H1 (cell line): Measurements from ENCODE around the gene IFNL4. TPM values are rescaled to one million over a fixed set of nuclear protein-coding genes. Genes with fewer than 3 reads are reported as not detected.
"Not testable (repeated sequence)": the region's sequence is repeated elsewhere in the genome, so short reads cannot be mapped to it uniquely, and the experiment has no call there.

Source experiments
- CTCF ChIA-PET: fragments of 300-600 bp; sonication (Branson Sonifier 250); formaldehyde crosslinking; loops from one replicate; lab custom pipeline; 2021; ENCODE audit not compliant: partially characterized antibody; lab: Charles Lee
- POLR2A ChIA-PET: fragments of 300-600 bp; sonication (Branson Sonifier 250); formaldehyde crosslinking; loops from one replicate; lab custom pipeline; 2021; ENCODE audit warnings: inconsistent platforms; ENCODE audit not compliant: partially characterized antibody; lab: Charles Lee
- DNase-seq, 2 experiments: peaks; one replicate each; pipeline versions ENCODE4 v3.0.0 to v3.0.0-alpha.2; 2010 to 2022; ENCODE audit warnings: low spot score in 2 of 2, low read depth in 1 of 2, mixed read lengths in 1 of 2
- FAIRE-seq: peaks from 2 replicates; lab custom pipeline; 2011; peaks lifted over from hg19 to GRCh38; lab: Jason Lieb, UNC
- H2AFZ ChIP-seq: 2 replicates; pipeline ENCODE4 v1.8.1; 2012; ENCODE audit warnings: low read length, inconsistent platforms
- H2AK5ac ChIP-seq: 2 replicates; pipeline ENCODE4 v1.6.1; 2013; ENCODE audit warnings: low read depth, low read length
- H2BK120ac ChIP-seq: replicated peaks from 2 replicates; pipeline ENCODE3; 2013; ENCODE audit warnings: low read depth, low read length, inconsistent platforms
- H2BK12ac ChIP-seq: 2 replicates; pipeline ENCODE4 v1.6.1; 2013; ENCODE audit warnings: low read depth, low read length
- H2BK15ac ChIP-seq: 2 replicates; pipeline ENCODE4 v1.6.1; 2013; ENCODE audit warnings: low read length
- H2BK20ac ChIP-seq: 2 replicates; pipeline ENCODE4 v1.6.1; 2013; ENCODE audit warnings: low read length
- H2BK5ac ChIP-seq: 2 replicates; pipeline ENCODE4 v1.6.1; 2013; ENCODE audit warnings: low read depth, low read length
- H3K14ac ChIP-seq: 2 replicates; pipeline ENCODE4 v1.6.1; 2013; ENCODE audit warnings: inconsistent platforms; ENCODE audit not compliant: insufficient read length
- H3K18ac ChIP-seq: 2 replicates; pipeline ENCODE4 v1.6.1; 2013; ENCODE audit warnings: low read length; ENCODE audit errors: extremely low read depth
- H3K23ac ChIP-seq: 2 replicates; pipeline ENCODE4 v1.6.1; 2013; ENCODE audit warnings: inconsistent platforms; ENCODE audit not compliant: insufficient read length
- H3K23me2 ChIP-seq: 2 replicates; pipeline ENCODE4 v1.6.1; 2013; ENCODE audit warnings: low read depth, low read length
- H3K27ac ChIP-seq: 2 replicates; pipeline ENCODE4 v1.6.1; 2011; ENCODE audit warnings: low read depth, low read length, inconsistent platforms
- H3K27me3 ChIP-seq, 4 experiments: replicated peaks in 1 of 4; 1 replicate in 1 of 4; 2 replicates in 3 of 4; pipeline versions ENCODE4 v1.6.1 to v1.8.1; 2011 to 2013; ENCODE audit warnings: low read length in 3 of 4, mild to moderate bottlenecking in 3 of 4, inconsistent platforms in 2 of 4, mixed read lengths in 2 of 4, moderate library complexity in 1 of 4; ENCODE audit not compliant: control insufficient read depth in 3 of 4, insufficient read depth in 3 of 4; ENCODE audit errors: extremely low read depth in 1 of 4
- H3K36me3 ChIP-seq, 4 experiments: 2 replicates each; pipeline versions ENCODE4 v1.6.1 to v1.8.1; 2011 to 2013; ENCODE audit warnings: mild to moderate bottlenecking in 4 of 4, low read length in 3 of 4, moderate library complexity in 2 of 4, control low read depth in 1 of 4, inconsistent platforms in 1 of 4; ENCODE audit not compliant: insufficient read depth in 4 of 4, control insufficient read depth in 2 of 4
- H3K4ac ChIP-seq: replicated peaks from 2 replicates; pipeline ENCODE3; 2013; ENCODE audit warnings: low read length, low read depth, mixed read lengths, inconsistent platforms; ENCODE audit not compliant: insufficient read length
- H3K4me1 ChIP-seq, 4 experiments: replicated peaks in 1 of 4; 1 replicate in 1 of 4; 2 replicates in 3 of 4; pipeline versions ENCODE4 v1.6.1 to v1.8.1; 2011 to 2013; ENCODE audit warnings: low read length in 3 of 4, inconsistent platforms in 2 of 4, mixed read lengths in 1 of 4; ENCODE audit not compliant: insufficient read depth in 4 of 4, control insufficient read depth in 3 of 4
- H3K4me2 ChIP-seq, 2 experiments: 2 replicates each; pipeline versions ENCODE4 v1.6.1 to v1.8.1; 2011 to 2013; ENCODE audit warnings: low read depth in 2 of 2, low read length in 2 of 2, control low read depth in 1 of 2, inconsistent platforms in 1 of 2, mild to moderate bottlenecking in 1 of 2; ENCODE audit not compliant: insufficient read depth in 1 of 2
- H3K4me3 ChIP-seq, 4 experiments: fragments of 200-600, 300-600 bp in 1 of 4; sonication (generic), shearing (Covaris generic), sonication (Bioruptor Twin) in 1 of 4; 2 replicates each; pipeline versions ENCODE4 v1.5.1 to v1.8.1; 2011 to 2016; ENCODE audit warnings: low read length in 4 of 4, low read depth in 3 of 4, control low read depth in 2 of 4, inconsistent platforms in 2 of 4, mild to moderate bottlenecking in 2 of 4, mixed read lengths in 1 of 4, moderate library complexity in 1 of 4; ENCODE audit not compliant: insufficient read depth in 2 of 4; ENCODE audit errors: extremely low read depth in 1 of 4
- H3K56ac ChIP-seq: replicated peaks from 2 replicates; pipeline ENCODE3; 2013; ENCODE audit warnings: low read depth, mild to moderate bottlenecking, mixed read lengths, low read length, inconsistent platforms; ENCODE audit not compliant: insufficient read length
- H3K79me1 ChIP-seq: 2 replicates; pipeline ENCODE4 v1.6.1; 2013; ENCODE audit warnings: low read depth, low read length, control low read depth
- H3K79me2 ChIP-seq, 2 experiments: 2 replicates each; pipeline versions ENCODE4 v1.6.1 to v1.8.1; 2012 to 2013; ENCODE audit warnings: low read length in 2 of 2, mild to moderate bottlenecking in 2 of 2, inconsistent platforms in 1 of 2; ENCODE audit not compliant: insufficient read depth in 2 of 2, control insufficient read depth in 1 of 2
- H3K9ac ChIP-seq, 4 experiments: replicated peaks in 1 of 4; 1 replicate in 1 of 4; 2 replicates in 3 of 4; pipeline versions ENCODE4 v1.6.1 to v1.8.1; 2011 to 2013; ENCODE audit warnings: low read depth in 3 of 4, low read length in 3 of 4, control low read depth in 2 of 4, mild to moderate bottlenecking in 2 of 4, moderate library complexity in 2 of 4, inconsistent platforms in 1 of 4; ENCODE audit errors: extremely low read depth in 1 of 4
- H3K9me3 ChIP-seq, 2 experiments: 2 replicates each; pipeline versions ENCODE4 v1.6.1 to v1.8.1; 2012 to 2013; ENCODE audit warnings: mild to moderate bottlenecking in 2 of 2, moderate library complexity in 2 of 2, control low read depth in 1 of 2, inconsistent platforms in 1 of 2, low read depth in 1 of 2, low read length in 1 of 2, mixed read lengths in 1 of 2; ENCODE audit not compliant: insufficient read depth in 2 of 2
- H4K20me1 ChIP-seq, 2 experiments: replicated peaks in 1 of 2; 2 replicates each; pipeline versions ENCODE3 to v1.8.1; 2011 to 2013; ENCODE audit warnings: inconsistent platforms in 2 of 2, low read length in 2 of 2, mild to moderate bottlenecking in 1 of 2; ENCODE audit not compliant: insufficient read depth in 2 of 2, control insufficient read depth in 1 of 2
- H4K5ac ChIP-seq: 2 replicates; pipeline ENCODE4 v1.6.1; 2013; ENCODE audit warnings: low read length, low read depth, mixed read lengths, inconsistent platforms; ENCODE audit not compliant: insufficient read length
- H4K8ac ChIP-seq: 2 replicates; pipeline ENCODE4 v1.8.0; 2013; ENCODE audit warnings: mild to moderate bottlenecking, moderate library complexity, low read length, inconsistent platforms; ENCODE audit not compliant: insufficient read depth; ENCODE audit errors: extremely low read depth
- H4K91ac ChIP-seq: replicated peaks from 2 replicates; pipeline ENCODE3; 2013; ENCODE audit warnings: low read length, mixed read lengths, inconsistent platforms; ENCODE audit not compliant: insufficient read length
- WGBS, 2 experiments: shearing (Covaris generic) in 1 of 2; methylation state at CpG; one replicate each; pipeline versions ENCODE4 v1.1.6 to v1.1.7; 2013 to 2015; ENCODE audit warnings: low lambda C conversion rate in 2 of 2, mixed read lengths in 2 of 2, inconsistent platforms in 1 of 2, low coverage in 1 of 2, missing lambda C conversion rate in 1 of 2; ENCODE audit not compliant: insufficient replicate concordance in 2 of 2, insufficient coverage in 1 of 2, insufficient read length in 1 of 2; ENCODE audit errors: extremely low coverage in 1 of 2, missing lambda C conversion rate in 1 of 2; 5-methylcytosine and 5-hydroxymethylcytosine counted together
- polyA plus RNA-seq, 7 experiments: library from polyadenylated mRNA; depleted of rRNA in 3 of 7; stranded (reverse) in 5 of 7; unstranded in 2 of 7; fragments of >200 nt in 5 of 7; fragments of 200-250 nt in 2 of 7; gene quantifications; 1 replicate in 5 of 7; 2 replicates in 1 of 7; 4 replicates in 1 of 7; pipeline versions ENCODE4 v1.2.1 to v1.2.3, GENCODE V29; 2011 to 2013; ENCODE audit warnings: missing spikeins in 2 of 7, mixed read lengths in 2 of 7
- total RNA-seq: library from RNA; stranded (reverse); fragmentation: NEBNext Ultra II Directional; extraction: Animal tissue kit (Norgen Biotek cat#: 25700); gene quantifications from 2 replicates; pipeline ENCODE4 v1.2.1, GENCODE V29; 2021

The IFNL4 gene
- total and polyA plus RNA-seq, 2 of the 8 experiments (the other 6 are each of a cell fraction or from before 2014, with no cell fraction given), result not detected

DNA sequence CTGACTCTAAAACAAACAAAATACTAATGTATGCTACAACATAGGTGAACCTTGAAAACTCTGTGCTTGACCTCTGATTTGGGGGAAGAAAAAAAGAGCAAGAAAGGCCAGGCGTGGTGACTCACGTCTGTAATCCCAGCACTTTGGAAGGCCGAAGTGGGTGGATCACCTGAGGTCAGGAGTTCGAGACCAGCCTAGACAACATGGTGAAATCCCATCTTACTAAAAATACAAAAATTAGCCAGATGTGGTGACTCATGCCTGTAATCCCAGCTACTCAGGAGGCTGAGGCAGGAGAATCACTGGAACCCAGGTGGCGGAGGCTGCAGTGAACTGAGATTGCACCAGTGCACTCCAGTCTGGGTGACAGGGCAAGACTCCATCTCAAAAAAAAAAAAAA, 25.2 kb upstream of the IFNL4 start:
- CTCF ChIA-PET, H3K79me2 ChIP-seq: not testable (repeated sequence)
- WGBS, 2 experiments, result 93% methylated on average over 5 of the region's 5 CpGs; no CpG with 5 or more reads in 1 of the 2 experiments

More for the DNA sequence above, 25.2 kb upstream of the IFNL4 start:
- not testable (repeated sequence) for H3K18ac ChIP-seq, H3K23ac ChIP-seq, H2BK15ac ChIP-seq, H2BK5ac ChIP-seq, H3K4me1 ChIP-seq, H3K56ac ChIP-seq, H3K27ac ChIP-seq, H2AK5ac ChIP-seq, H3K4me2 ChIP-seq, H4K5ac ChIP-seq, DNase-seq, H3K79me1 ChIP-seq, FAIRE-seq, H4K91ac ChIP-seq, H3K4ac ChIP-seq, H3K23me2 ChIP-seq, H3K14ac ChIP-seq, H3K36me3 ChIP-seq, H3K9me3 ChIP-seq, H2BK20ac ChIP-seq, H3K27me3 ChIP-seq, H4K20me1 ChIP-seq, H3K9ac ChIP-seq, H2BK12ac ChIP-seq, H4K8ac ChIP-seq, H3K4me3 ChIP-seq, H2BK120ac ChIP-seq, H2AFZ ChIP-seq
- POLR2A ChIA-PET, result interaction anchor here (0.6 to 1.0 kb wide), 2 partner anchors 34 to 189 kb away, joined by 3 read pairs; partner anchors contain the start of gene ACP7
